Osteoblast (primary cell): Measurements from ENCODE around the gene ENDOG. TPM values are rescaled to one million over a fixed set of nuclear protein-coding genes. Genes with fewer than 3 reads are reported as not detected.

ENCODE experiments used
- DNase-seq: peaks from one replicate; pipeline ENCODE4 v3.0.0; 2011; ENCODE audit warnings: low spot score, mixed read lengths; ENCODE audit not compliant: insufficient read length; ENCODE audit errors: missing footprints
- H2AFZ ChIP-seq: 2 replicates; pipeline ENCODE4 v1.6.0; 2011; ENCODE audit warnings: mild to moderate bottlenecking, low read length
- H3K27ac ChIP-seq: 2 replicates; pipeline ENCODE4 v1.5.1; 2011; ENCODE audit warnings: mild to moderate bottlenecking, low read depth, low read length, moderate library complexity
- H3K27me3 ChIP-seq: 2 replicates; pipeline ENCODE4 v1.6.0; 2012; ENCODE audit warnings: mild to moderate bottlenecking, control low read depth, inconsistent platforms, low read length, moderate library complexity; ENCODE audit not compliant: insufficient read depth
- H3K36me3 ChIP-seq: 2 replicates; pipeline ENCODE4 v1.5.1; 2011; ENCODE audit warnings: mild to moderate bottlenecking, low read length, control low read depth, moderate library complexity; ENCODE audit not compliant: insufficient read depth
- H3K4me1 ChIP-seq: 2 replicates; pipeline ENCODE4 v1.5.1; 2011; ENCODE audit warnings: mild to moderate bottlenecking, low read length, control low read depth, moderate library complexity; ENCODE audit not compliant: insufficient read depth
- H3K4me2 ChIP-seq: 2 replicates; pipeline ENCODE4 v1.6.0; 2011; ENCODE audit warnings: mild to moderate bottlenecking, low read length; ENCODE audit not compliant: insufficient read depth
- H3K4me3 ChIP-seq: fragments of 200-600 bp; sonication (generic); 3 replicates; pipeline ENCODE4 v1.5.1; 2012; ENCODE audit warnings: mild to moderate bottlenecking, low read length, inconsistent platforms; ENCODE audit not compliant: insufficient read depth
- H3K79me2 ChIP-seq: 2 replicates; pipeline ENCODE4 v1.6.0; 2012; ENCODE audit warnings: mild to moderate bottlenecking, low read length, control low read depth, inconsistent platforms; ENCODE audit not compliant: insufficient read depth
- H3K9me3 ChIP-seq: 2 replicates; pipeline ENCODE4 v1.5.1; 2011; ENCODE audit warnings: low read depth, low read length, control low read depth
- H4K20me1 ChIP-seq: 2 replicates; pipeline ENCODE4 v1.6.0; 2012; ENCODE audit warnings: mild to moderate bottlenecking, low read length, control low read depth; ENCODE audit not compliant: insufficient read depth
- total RNA-seq: library from RNA; depleted of rRNA; stranded (reverse); fragments of >200 nt; gene quantifications from 2 replicates; pipeline ENCODE4 v1.2.3, GENCODE V29; 2012
- TF ChIP-seq, protein P1 (sequence below): IDR thresholded peaks from 2 replicates; pipeline ENCODE4 v1.5.1; 2011; ENCODE audit warnings: mild to moderate bottlenecking, low read depth, low read length, moderate library complexity; ENCODE audit errors: extremely low read depth

The ENDOG gene
- total RNA-seq, 1 donor, result 17.4 TPM

- Histone ChIP-seq H4K20me1 (no peaks in the 10 kb centered on the region), H3K4me1 (no peaks in the 10 kb centered on the region), H3K4me2 (no peak overlapping the region), H3K79me2 (no peaks in the 10 kb centered on the region), H2AFZ (no peak overlapping the region), H3K27me3 (no peaks in the 10 kb centered on the region), H3K27ac (no peak overlapping the region), H3K4me3 (no peak overlapping the region), H3K36me3 (no peaks in the 10 kb centered on the region), H3K9me3 (no peaks in the 10 kb centered on the region)
- DNase-seq, result no peak
- TF ChIP-seq, protein P1, sequence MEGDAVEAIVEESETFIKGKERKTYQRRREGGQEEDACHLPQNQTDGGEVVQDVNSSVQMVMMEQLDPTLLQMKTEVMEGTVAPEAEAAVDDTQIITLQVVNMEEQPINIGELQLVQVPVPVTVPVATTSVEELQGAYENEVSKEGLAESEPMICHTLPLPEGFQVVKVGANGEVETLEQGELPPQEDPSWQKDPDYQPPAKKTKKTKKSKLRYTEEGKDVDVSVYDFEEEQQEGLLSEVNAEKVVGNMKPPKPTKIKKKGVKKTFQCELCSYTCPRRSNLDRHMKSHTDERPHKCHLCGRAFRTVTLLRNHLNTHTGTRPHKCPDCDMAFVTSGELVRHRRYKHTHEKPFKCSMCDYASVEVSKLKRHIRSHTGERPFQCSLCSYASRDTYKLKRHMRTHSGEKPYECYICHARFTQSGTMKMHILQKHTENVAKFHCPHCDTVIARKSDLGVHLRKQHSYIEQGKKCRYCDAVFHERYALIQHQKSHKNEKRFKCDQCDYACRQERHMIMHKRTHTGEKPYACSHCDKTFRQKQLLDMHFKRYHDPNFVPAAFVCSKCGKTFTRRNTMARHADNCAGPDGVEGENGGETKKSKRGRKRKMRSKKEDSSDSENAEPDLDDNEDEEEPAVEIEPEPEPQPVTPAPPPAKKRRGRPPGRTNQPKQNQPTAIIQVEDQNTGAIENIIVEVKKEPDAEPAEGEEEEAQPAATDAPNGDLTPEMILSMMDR, result no peak
These were observed 36.9 kb upstream of the ENDOG start for GRCh38 chr9:128781187-128782070.

- Histone ChIP-seq H3K36me3 (no peaks in the 10 kb centered on the region), H3K79me2 (peaks cover 10% of the 10 kb centered on the region), H3K4me3 (no peak overlapping the region), H3K9me3 (no peaks in the 10 kb centered on the region), H3K4me1 (no peaks in the 10 kb centered on the region), H3K27me3 (no peaks in the 10 kb centered on the region), H4K20me1 (no peaks in the 10 kb centered on the region), H3K27ac (no peak overlapping the region), H3K4me2 (no peak overlapping the region), H2AFZ (no peak overlapping the region)
- TF ChIP-seq, protein P1, result no peak
- no peak for DNase-seq
These were observed 35.6 kb upstream of the ENDOG start for GRCh38 chr9:128782669-128783068.

GRCh38 chr9:128785427-128785826, 32.9 kb upstream of the ENDOG start:
- H3K27ac ChIP-seq, result no peak overlapping the region
- TF ChIP-seq, protein P1, result no peak

More at GRCh38 chr9:128785427-128785826, 32.9 kb upstream of the ENDOG start:
- peaks cover 22% of the 10 kb centered on the region for H3K79me2 ChIP-seq
- H3K36me3 ChIP-seq, result no peaks in the 10 kb centered on the region
- no peaks in the 10 kb centered on the region for H4K20me1 ChIP-seq
- no peaks in the 10 kb centered on the region for H3K9me3 ChIP-seq
- H3K4me2 ChIP-seq, result no peak overlapping the region
- DNase-seq, result no peak
- no peaks in the 10 kb centered on the region for H3K27me3 ChIP-seq
- H2AFZ ChIP-seq, result no peak overlapping the region
- no peak overlapping the region for H3K4me3 ChIP-seq
- H3K4me1 ChIP-seq, result peaks cover 6% of the 10 kb centered on the region
